GM19043 (cell line): ENCODE measurements around the gene COQ7.
A peak's percentile ranks its signal among the peaks of the same experiment; 100 is the strongest.

Source experiments
- ATAC-seq: cut with Tn5 transposase; IDR thresholded peaks from one replicate; pipeline ENCODE4 v1.9.1; 2021; ENCODE audit warnings: low read depth; ENCODE audit not compliant: unreplicated experiment

The COQ7 gene

DNA sequence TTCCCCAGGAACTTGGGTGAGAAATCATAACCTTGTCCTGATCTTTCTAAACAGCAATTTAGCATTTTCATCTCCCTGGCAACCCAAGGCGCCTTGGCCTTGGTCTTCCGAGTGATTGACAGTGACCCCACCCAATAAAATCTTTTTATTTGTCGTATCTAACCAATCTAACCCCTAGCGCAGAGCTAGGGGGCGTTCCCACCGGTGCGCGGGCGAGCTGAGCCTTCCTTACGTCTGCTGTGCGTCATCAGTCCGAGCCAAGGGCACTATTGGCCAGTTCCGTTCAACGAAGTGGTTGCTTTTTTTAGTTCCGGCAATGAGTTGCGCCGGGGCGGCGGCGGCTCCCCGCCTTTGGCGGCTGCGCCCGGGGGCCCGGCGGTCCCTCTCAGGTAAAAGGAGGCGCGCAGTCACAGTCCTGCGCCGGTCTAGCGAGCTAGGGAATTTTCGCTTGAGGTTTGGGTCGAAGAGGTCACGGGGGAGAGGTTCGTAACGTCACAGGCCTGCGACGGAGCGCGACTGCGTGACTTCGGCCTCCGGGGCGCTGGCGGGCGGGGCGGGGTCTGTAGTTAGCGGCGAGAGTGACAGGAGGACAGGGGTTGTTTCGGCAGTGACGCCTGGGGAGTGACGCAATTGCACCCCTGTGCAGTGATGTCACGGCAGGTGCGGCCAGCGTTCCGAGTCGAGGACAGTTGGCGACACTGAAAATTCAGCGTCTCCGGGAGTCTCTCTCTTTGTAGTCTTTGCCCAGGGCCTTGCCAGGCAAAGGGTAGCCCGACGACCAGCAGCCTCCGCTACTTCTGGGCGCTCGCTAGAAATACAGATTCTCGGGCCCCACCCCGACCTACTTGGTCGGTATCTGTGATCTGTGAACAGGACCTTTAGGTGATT, at the start of gene COQ7:
Gene COQ7 (plus strand): TSS at position 266 of the 888 bp plus-strand sequence. CDS start 51 bp downstream, at position 317.
- ATAC-seq, result peak; percentile 95

DNA sequence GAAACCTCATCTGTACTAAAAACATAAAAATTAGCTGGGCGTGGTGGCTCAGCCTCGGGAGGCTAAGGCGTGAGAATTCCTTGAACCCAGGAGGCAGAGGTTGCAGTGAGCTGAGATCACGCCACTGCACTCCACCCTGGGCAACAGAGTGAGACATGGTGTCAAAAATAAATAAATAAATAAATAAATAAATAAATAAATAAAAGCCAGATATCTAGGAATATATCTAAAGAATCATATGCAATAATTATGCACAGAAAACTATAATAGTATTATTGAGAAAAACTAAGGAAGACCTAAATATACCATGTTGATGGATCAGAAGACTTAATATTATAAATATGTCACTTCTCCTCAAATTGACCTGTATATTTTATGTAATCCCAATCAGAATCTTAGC, 46.7 kb upstream of the COQ7 start:
- ATAC-seq, result no peak

DNA sequence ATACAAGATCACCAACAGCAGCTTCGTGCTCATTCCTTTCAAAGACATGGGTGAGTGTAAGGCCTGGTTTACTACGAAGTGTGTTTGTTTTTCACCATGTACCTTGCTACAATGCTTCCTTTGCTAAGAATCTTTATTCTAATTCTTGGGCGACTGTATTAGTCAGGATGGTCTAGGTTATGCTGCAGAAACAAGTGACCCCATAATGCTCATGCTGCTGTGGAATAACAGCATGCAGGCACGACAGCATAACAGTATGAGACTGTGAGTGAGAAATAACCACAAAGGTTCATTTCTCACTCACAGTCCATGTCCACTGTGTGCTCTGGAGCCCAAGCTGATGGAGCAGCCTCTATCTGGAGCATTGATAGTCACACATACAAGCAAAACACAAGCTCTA, 45.7 kb upstream of the COQ7 start:
- no peak for ATAC-seq

DNA sequence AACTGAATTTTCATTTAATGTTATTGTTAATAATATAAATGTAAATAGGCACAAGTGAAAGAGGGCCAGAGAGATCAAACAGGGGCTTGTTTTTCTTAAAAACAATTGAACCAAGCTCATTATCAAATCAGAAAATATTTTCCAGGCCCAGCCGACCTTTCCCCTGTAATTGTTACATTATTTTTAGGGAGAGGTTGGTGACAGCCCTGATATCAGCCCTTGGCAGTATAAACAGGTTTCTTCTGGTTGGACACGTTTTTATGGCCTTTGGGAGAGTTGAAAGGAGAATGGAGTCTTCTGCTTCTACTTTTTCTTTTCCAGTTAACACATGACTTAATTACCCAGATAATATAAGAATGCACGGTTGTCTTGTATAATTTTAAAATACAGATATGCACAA, 40.0 kb upstream of the COQ7 start:
- ATAC-seq, result no peak

DNA sequence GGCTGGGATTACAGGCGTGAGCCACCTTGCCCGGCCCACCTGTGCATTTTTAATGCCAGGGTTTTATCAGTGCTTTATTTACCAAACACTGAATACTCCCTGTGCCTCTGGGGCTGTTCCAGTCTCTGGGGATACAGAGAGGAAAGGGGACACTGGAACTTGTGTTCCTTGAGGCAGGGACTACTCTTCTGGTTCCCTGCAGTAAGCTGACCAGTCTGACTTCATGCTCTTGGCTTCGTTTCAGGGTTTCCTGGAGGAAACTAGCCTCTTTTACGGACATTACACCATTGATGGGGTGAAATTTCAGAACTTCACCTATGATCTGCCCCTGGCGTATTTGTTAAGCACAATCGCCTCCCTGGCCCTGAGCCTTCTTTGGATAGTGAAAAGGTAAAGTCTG, 37.4 kb upstream of the COQ7 start:
- no peak for ATAC-seq

DNA sequence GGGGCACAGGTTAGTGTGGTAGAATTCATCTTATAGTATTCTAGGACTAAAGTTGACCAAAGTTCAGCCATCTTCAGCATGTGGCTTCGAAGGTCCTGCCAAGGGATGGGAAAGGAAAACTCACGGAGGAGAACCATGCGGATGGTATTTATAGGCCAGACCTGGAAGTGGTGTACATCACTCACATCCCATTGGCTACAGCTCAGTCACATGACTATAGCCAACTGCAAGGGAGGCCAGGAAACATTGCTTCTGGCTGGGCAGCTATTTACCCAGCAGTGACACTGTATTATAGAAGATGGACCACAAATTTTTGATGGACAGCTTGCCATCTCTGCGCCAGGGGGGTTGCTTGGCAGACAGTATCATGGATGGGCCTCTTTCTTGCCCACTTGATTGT, 35.7 kb upstream of the COQ7 start:
- no peak for ATAC-seq

DNA sequence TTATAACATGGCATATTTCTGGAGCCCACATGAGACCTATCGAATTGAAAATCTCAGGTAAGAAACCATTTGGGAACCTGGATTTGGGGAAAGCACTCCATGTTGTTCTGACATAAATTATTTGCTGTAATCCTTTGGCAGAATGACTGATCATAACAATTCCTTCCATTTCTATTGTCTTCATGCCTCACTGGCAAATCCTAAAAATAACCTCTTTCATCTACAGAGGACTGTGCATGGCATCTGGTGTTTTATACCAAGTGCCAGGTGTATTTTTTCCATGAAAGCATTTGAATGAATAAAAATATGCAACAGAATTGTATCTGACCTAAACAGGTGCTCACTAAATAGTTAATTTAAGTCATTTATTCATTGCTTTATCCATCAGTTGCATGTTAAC, 33.7 kb upstream of the COQ7 start:
- no peak for ATAC-seq

DNA sequence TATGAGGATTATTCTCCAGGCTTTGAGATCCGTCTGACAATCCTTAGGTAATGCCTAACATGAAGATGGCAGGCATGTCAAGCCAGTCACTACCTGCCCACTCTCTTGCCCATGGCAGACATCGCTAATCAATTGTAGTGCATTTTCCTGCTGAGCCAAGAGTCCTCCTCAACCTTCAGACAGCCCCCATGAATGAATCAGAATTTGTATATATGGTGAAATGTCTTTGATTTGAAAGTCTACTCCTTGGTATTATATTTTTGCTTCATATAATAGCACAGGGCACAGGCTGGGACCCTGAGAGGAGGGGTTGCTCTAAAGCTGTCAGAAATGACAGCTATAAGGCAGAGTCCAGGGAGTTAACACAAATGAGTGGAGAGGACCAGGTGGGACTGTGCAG, 27.0 kb upstream of the COQ7 start:
- no peak for ATAC-seq

DNA sequence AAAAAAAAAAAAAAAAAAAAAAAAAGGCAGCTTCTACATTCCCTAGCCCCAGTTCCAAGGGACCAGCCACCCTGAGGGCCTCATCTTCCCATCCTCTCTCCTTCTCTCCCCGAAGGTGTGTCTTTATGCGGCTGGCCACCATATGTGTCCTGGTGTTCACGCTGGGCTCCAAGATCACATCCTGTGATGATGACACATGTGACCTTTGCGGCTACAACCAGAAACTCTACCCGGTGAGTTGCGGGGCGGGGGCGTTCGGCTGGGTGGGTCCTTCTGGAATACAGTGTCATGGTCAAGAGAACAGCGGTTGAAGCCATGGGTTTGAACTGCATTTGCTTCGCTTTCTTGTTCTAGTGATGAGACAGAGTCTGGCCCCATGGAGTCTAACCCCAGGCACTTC, 22.6 kb upstream of the COQ7 start:
- no peak for ATAC-seq

DNA sequence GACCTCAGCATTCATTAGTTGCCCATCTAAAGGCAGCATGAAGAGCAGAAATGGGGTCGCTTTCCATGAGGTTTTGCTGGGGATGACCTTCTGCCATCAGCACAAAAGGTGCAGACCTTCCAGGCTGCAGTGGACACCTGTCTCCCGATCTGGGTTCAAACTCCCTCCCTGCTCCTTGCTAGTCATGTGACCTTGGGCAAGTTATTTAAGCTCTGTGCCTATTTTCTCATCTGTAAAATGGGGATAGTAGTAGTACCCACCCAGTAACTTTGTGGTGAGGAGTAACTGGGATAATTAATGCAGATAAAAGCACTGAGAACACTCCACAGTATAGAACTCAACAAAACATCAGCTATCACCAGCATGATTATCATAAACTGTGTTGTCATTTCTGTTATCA, 21.4 kb upstream of the COQ7 start:
- ATAC-seq, result no peak

DNA sequence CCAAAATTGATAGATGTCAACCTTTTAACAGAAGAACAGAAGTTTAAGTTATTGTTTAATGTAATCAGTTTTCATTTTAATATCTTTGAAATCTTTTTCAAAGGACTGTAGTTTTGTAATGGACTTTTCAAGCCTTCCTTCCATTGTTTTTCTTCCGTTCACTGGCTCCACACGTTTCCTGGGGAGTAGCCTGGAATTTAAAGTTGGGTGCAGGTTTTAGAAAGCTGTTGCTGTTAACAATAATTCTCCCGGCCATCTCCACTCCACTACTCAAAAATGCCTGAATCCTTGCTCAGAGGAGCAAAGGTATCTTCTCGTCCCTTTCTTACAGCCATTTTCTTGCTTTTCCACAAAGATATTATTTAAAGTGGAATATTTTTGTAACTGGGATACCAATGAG, 4.7 kb upstream of the COQ7 start:
- no peak for ATAC-seq

DNA sequence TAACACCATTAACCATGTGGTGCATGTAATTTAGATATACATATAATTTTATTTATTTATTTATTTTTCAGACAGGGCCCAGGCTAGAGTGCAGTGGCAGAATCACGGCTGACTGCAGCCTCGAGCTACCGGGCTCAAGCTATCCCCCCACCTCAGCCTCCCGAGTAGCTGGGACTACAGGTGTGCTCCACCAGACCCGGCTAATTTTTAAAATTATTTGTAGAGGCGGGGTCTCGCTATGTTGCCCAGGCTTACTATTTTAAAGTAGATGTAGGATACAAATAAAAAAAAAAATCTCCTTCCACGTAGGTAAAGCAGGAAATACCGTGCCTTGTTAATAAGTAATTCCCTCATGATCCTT, 446 bp upstream of the COQ7 start:
- no peak for ATAC-seq

DNA sequence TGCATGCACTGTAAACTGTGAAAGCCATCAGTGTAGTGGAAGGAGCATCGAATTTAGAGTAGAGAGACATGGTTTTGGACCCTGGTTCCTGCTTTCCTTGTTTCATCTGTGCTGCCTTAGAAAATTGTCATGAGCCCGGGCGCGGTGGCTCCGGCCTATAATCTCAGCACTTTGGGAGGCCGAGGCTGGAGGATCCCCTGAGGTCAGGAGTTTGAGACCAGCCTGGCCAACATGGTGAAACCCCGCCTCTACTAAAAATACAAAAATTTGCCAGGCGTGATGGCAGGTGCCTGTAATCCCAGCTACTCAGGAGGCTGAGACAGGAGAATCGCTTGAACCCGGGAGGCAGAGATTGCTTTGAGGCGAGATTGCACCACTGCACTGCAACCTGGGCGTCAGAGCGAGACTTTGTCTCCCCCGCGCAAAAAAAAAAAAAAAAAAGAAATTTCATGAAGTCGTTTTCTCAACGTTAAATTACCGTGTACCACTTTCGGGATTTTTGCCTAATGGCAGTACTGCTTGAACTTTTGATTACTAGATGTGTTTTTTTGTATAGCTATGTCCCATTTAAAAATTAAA, 912 bp downstream of the COQ7 start:
- no peak for ATAC-seq

DNA sequence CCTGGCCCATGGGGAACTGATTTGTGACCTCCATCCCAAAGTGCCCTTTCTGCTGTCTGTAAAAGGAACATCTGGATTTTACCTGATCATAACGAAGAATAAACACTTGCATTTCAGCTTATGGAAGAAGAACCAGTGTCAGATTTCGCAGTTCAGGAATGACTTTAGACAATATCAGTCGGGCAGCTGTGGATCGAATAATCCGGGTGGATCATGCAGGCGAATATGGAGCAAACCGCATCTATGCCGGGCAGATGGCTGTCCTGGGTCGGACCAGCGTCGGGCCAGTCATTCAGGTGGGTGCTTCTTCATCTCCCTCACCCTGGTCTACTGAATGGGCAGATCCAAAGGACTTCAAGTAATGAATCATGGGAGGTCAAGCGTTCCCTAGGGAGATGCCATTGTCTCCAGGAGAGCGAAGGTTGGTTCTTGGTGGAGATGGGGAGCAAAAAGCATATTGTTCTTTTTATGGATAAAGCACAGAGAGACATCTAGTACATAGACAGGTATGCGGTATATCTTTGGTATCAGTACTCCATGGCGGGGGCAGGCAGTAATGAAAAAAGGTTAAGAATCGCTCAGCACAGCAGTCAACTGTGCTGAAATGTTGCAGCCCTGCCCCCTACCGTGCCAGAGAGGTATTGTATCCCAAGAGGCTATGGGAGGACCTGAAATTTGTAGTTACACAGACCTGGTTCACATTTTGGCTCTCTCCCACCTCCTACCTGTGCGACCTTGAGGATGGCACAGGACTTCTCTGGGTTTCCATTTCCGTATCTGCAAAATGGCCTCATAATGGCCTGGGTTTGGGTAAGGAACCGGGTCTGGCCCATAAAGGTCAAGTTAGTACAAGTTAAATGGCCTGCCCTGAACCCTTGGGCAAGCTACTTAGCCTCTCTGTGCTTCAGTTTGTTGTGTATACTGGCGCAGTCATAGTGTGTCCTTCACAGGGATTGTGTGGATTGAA, 4.7 kb downstream of the COQ7 start:
- no peak for ATAC-seq

DNA sequence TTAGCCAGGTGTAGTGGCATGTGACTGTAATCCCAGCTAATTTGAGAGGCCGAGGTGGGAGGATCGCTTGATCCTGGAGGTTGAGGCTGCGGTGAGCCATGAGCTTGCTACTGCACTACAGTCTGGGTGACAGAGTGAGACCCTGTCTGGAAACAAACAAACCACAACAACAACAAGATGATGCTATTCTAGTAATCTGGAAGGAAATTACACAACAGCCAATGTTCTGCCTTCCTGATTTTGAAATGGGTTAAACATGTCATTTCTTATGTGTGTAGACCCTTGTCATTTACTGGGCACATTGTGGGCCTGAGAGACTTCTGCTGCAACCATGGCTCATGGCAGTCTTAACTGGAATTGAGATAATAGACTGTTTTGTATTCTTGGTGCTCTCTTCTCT, 5.9 kb downstream of the COQ7 start:
- ATAC-seq, result no peak

DNA sequence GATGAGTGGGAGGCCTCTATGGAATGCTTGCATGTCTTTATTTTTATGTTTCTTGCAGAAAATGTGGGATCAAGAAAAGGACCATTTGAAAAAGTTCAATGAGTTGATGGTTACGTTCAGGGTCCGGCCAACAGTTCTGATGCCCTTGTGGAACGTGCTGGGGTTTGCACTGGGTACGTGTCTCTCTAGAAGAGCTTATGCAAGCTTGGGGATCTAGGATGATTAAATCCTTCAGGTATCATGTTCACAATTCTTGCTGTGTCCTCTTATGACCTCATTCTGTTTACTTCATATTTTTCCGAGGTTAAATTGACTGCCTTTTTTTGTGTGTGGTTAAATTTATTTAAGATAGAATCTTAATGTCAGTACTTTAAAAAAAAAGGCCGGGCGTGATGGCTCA, 6.4 kb downstream of the COQ7 start:
- no peak for ATAC-seq

DNA sequence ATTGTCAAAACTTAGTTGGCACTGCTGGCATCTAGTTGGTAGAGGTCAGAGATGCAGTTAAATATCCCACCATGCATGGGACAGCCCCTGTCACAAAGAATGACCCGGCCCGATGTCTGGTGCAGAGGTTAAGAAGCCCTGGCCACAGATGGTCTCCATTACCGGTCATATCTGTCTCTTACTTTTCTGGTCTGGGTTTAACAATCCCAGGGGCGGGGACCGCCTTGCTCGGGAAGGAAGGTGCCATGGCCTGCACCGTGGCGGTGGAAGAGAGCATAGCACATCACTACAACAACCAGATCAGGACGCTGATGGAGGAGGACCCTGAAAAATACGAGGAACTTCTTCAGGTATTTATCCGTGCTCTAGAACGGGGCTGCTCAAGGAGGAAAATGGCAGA, 8.1 kb downstream of the COQ7 start:
- ATAC-seq, result no peak

DNA sequence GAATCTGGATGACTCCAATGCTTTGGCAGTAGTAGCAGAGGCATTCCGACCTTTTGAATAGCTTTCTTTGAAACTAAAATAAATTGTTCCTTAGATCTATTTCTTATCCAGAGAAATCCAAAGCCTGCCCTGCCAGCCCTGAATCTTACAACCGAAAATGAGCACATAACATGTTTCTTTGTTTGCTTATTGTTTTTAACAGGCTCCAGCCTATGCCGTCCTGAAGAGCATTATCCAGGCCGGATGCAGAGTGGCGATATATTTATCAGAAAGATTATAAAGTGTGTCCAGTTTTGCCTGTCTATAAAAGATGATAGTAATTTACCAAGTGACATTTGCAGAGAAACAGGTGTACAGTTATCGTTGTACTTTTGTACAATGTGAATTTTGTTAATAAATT, 10.5 kb downstream of the COQ7 start:
- ATAC-seq, result no peak

DNA sequence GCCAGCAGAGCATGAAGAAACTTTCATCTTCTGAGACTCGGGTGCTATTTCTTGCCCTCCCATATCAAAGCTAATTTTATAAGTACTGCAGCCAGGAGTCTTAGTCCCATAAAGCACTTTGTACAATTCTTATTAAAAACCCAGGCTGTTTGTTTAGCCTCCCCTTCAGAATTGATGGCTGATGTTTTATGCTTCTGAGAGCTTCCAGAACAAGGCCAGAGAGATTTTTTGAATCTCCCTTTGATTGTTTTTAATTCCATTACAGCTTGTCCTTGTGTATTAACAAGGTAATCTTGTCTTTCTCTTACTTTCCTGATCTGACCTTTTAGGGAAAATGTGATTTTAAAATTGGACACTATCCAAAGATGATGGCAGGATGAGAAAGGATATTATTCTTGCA, 16.3 kb downstream of the COQ7 start:
- ATAC-seq, result no peak

DNA sequence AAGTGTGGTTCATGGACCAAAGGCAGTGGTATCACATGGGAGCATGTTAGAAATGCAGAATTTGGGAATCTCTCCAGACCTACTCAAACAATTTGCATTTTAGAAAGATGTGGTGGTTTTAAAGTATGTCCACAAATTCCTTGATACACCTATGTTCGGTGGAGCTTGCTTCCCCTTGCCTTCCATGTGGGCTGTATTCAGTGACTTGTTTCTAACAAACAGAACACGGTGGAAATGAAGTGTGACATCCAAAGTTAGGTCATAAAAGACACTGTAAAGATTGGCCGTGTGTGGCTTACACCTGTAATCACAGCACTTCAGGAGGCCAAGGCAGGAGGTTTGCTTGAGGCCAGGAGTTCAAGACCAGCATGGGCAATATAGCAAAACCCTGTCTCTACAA, 16.7 kb downstream of the COQ7 start:
- ATAC-seq, result no peak

DNA sequence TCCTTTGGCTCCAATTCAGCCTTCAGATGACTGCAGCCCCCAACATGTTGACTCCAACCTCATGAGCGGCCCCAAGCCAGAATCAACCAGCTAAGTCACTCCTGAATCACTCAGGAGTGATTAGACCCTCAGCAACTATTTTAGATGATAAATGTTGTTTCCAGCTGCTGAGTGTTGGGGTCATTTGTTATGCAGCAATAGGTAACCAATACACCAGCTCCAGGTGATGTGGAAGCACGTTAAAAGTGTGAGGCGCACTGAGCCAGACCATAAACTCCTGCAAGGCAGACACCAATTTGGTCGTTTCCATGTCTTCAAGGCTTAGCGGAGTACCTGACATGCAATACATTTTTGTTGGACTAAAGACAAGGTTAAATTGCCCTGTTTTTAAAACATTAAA, 17.5 kb downstream of the COQ7 start:
- no peak for ATAC-seq
